PC-3 (cell line): ENCODE measurements around the gene EFCAB6.

Source experiments
- EZH2 ChIP-seq: fragments of 300-600 bp; sonication (generic); IDR thresholded peaks from one replicate; pipeline ENCODE4 v1.6.1; 2017; ENCODE audit warnings: antibody characterized with exemption, mild to moderate bottlenecking, low read length; ENCODE audit not compliant: unreplicated experiment
- TF ChIP-seq, protein P1 (sequence below): fragments of 300-600 bp; sonication (generic); conservative IDR thresholded peaks from 2 replicates; pipeline ENCODE4 v1.5.1; 2017; ENCODE audit warnings: antibody characterized with exemption, low read depth, mild to moderate bottlenecking, low read length

DNA sequence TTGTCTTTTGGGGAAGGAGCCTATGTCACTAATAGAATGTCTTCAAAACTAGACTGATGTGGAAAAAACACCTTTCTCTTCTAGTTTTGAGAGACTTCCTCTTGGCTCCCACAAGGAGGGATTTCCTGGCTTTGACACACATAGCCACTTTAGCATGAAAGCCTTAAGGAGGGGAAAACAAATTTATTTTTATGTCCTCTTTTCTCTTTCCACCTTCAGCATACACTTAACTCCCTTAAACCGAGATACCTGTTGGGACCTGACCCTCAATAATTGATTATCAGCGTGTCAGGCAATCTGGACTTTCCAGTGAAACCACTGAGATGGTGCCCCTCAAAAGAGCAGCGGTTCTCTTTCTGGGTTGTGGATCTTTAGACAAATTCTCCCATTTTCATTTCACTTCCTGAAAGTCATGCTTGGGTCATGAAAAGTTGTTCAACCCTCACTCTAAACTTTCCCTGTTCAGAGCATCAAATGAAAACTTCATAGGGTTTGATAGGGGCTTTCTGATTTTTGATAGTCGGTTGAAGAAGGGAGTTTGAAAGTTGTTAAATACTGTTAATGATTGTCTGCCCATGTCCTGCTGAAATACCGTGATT is 9.1 kb downstream of the EFCAB6 start:
- TF ChIP-seq, protein P1, sequence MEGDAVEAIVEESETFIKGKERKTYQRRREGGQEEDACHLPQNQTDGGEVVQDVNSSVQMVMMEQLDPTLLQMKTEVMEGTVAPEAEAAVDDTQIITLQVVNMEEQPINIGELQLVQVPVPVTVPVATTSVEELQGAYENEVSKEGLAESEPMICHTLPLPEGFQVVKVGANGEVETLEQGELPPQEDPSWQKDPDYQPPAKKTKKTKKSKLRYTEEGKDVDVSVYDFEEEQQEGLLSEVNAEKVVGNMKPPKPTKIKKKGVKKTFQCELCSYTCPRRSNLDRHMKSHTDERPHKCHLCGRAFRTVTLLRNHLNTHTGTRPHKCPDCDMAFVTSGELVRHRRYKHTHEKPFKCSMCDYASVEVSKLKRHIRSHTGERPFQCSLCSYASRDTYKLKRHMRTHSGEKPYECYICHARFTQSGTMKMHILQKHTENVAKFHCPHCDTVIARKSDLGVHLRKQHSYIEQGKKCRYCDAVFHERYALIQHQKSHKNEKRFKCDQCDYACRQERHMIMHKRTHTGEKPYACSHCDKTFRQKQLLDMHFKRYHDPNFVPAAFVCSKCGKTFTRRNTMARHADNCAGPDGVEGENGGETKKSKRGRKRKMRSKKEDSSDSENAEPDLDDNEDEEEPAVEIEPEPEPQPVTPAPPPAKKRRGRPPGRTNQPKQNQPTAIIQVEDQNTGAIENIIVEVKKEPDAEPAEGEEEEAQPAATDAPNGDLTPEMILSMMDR = no peak
- TF ChIP-seq EZH2 = no peak
